ENCODE data around the gene ADAM15.

- TF ChIP-seq CTCF (IDR thresholded peaks at IDR 0.05; ENCODE audit: low read depth, low read length) (no peak), MYC (IDR thresholded peaks at IDR 0.05; ENCODE audit: low read depth, low read length) (no peak), POLR2A (IDR thresholded peaks at IDR 0.05; ENCODE audit: extremely low read depth, insufficient read length) (no peak)
Observed at GRCh38 chr1:155057788-155058211, 6.7 kb downstream of the ADAM15 start.
